HG02588 (cell line): ENCODE measurements around the gene TEX2.

Experiments used
- ATAC-seq: cut with Tn5 transposase; IDR thresholded peaks from one replicate; pipeline ENCODE4 v1.9.1; 2021; ENCODE audit warnings: mild to moderate bottlenecking, moderate library complexity; ENCODE audit not compliant: unreplicated experiment

The TEX2 gene

DNA sequence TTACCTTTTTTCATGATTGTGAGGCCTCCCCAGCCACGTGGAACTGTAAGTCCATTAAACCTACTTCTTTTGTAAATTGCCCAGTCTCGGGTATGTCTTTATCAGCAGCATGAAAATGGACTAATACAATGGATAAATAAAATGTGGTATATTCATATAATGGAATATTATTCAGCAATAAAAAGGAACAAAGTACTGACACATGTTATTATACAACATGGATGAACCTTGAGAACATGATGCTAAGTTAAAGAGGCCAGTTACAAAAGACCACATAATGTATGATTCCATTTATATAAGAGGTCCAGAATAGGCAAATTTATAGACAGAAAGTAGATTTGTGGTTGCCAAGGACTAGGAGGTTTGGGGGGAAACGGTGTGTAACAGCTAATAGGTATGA lies 138.5 kb downstream of the TEX2 start:
- ATAC-seq: no peak

DNA sequence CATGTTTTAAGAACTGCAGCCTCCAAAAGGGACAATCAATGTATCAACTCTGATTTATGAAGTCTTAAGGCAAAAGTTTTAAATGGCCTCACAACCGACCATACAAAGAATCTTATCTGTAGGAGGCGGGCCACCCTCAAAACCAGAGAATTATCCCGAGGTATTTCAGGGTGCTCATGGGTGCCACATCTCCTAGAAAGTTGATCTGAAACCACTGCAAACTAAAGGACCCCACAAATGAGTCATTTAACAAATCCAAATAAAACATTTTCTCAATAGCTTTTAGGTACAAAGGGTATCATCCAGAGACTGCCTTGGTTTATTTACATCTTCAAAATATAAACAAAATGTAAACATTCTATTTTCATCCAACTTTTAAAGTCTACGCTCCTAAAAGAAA lies 139.9 kb downstream of the TEX2 start:
- ATAC-seq: no peak

DNA sequence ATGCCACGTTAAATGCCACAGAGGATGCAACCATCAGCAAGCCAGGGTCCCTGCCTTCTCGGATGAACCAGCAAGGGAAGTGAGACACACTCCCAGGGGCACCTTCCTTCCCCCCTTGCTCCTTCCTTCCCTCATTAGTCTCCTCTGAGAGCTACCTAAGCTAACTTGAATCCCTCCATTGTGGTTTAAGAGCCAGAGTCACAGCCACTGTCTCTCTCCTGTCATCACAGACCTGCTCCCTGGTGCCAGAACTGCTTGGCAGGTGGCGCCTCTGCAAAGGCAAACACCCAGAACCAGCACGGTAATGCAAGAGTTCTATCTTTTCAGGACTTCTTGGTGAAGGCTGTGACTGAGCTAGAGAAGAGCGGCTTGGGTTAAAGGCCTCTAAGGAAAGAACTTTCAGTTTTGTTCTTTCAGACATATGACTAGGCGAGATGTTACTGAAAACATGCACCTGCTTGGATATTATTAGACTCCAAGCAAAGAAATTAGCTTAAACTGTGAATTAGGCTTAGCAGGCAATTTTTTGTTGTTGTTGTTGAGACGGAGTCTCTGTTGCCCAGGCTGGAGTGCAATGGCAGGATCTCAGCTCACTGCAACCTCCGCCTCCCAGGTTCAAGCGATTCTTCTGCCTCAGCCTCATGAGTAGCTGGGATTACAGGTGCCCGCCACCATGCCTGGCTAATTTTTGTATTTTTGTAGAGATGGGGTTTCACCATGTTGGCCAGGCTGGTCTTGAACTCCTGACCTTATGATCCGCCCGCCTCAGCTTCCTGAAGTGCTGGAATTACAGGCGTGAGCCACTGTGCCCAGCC lies 141.9 kb downstream of the TEX2 start:
- peak; percentile 74 for ATAC-seq

DNA sequence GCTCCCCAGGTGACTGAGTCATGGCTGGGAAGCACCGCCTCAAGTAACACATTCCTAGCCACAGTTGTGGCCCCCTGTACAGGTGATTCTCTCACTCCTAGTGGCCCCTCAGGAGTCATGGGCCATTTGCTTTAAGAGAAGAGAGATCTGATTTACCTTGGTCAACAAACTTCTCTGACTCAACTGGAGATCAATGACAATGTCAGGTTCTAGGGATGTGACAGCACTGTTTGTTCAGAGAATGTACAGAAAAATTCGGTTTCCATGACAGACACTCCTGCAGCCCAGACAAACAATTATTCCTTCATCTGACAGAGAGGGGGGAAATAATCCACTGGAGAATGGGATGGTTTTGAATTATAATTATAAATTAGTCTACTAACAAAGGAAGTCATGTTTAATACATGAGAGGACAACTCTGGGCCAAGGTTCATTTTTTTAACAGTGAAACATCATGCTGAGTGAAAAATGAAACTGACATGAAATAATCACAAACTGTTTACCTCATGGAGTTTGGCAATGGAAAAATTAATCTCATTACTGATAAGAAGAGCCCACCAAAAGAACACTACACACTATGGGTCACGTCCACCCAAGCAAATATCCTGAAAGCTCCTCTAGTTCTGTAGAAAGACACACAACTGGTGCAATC lies 142.8 kb downstream of the TEX2 start:
- no peak for ATAC-seq

DNA sequence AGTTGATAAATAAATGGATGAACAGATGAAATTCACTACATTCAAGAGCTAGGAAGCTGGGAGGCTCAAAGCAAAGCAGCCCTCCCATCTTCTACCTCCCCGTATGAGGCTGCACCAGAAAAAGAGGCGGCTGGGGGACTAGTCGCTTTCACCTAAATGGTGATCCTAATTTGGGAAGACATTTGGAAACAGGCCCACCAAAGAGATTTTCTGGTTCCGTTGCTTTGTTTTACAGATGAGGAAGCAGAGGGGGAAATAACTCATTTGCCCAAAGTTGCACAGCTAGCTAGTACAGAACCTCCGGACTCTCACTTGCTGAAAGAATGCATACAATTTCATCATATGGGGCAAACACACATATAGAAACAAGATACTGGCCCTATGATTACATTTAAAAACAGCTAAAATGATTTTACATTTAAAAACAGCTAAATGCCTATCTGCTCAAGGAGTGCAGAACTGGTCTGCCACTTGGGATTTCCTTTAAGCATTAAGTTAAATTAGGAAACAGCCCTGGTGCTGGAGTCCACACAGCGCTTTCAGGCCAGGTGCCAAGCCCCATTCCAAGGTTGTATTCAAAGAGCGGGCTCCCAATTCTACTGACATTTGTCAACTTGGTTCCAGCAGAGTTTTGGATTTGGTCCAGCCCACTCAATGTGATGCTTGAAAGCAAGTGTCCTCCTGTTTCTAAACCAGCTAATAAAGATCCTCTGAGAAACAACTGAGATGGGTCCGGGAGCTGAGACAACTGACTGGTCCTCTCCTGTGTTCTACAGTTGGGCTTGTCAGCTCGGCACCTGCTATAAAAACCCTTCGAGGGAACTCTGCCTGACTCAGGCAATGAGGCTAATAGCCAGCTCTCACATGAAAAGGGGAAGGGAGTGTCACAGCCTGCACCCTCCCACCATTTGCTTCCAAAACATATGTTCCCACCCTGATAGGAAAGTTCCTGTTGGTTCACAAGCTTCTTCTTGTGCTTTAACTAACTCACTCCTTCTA lies 144.8 kb downstream of the TEX2 start:
- no peak for ATAC-seq

DNA sequence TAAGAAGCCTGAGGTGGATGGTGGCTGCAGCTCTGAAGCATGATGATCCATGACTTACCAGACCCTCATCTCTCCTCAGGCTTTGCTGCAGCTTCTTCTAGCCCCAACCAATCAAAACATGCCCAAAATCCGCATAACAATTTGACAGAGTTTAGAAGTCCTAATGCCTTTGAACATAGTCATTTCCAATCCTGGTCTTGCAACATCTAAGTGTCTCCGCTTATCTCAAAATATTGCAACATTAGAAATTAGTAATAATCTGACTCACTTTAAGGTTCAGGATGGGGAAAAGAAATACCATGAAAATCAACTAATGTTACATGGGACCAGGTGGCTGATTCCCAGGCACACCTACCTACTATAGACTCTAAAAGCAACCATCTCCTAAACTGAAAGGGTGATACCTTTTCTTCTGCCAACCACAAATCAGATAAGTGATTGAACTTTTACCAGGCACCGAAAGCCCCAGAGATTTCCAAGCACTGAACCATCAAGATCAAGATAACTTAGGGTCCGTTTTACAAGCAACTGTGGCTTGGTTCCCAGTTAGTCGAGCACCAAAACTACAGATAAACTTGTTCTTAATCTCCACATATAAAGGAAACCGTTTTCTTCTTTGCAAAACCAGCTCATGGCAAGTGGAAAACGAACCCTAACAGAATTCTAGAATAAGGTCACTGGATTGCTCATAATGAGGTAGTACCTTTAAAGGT lies 147.1 kb downstream of the TEX2 start:
- no peak for ATAC-seq

DNA sequence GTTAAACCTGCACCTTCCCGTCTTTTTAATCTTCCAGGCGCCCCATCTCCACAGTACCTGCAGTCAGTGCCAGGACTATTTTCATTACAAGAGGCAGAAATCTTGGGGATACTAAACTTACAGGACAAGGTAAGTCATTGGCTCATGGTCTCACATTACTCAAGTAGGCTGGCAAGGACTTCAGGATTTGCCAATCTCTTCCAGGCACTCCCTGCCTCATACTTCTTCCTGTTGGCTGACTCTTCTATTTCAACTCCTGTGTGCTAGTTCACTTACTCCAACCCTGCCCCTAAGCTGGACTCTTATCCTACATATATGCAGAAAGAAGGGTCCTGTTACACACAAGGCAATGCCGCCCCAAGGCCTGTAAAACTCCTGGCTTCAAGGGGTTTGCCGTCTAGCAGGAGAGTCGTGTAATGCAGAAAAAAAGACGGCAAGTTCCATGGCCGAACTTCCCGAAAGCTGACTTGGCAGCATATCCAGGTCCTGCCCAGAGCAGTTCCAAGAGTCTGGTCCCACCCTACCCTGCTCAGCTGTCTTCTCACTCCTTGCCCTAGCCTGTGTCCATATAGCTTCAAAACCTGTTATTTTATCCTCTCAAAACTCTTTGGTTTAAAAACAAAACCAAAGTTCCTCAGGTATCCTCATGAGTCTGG lies 147.9 kb downstream of the TEX2 start:
- no peak for ATAC-seq

DNA sequence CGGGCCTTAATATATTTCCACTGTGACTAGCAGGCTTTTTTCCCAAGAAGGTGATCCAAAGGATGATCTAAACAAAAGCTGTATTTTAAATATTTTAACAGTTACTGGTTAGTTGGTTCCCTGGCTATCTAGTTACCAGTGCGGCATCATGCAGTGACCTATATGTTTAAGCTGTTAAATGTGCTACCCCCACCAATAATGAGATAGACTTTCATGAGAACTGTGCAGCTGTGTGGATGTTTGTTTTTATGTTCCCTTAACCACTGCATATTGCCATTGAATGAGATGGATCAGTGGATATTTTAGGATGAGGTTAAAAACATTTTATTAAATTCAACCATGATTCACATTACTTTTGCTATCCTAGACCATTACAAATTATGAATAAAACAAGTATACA lies 150.1 kb downstream of the TEX2 start:
- no peak for ATAC-seq

DNA sequence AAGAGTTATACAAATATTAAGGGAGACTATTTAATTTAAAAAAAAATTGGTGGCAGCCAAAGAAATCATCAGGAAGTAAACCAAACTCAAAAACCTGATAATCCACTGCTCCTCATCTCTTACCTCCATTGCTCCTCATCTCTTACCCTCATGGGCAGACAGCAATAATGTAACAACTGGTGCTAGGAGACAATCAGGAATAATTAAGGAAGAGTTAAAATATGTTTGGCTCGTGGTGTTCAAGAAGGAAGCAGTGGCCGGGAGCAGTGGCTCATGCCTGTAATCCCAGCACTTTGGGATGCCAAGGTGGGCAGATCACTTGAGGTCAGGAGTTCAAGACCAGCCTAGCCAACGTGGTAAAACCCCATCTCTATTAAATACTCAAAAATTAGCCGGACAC lies 151.2 kb downstream of the TEX2 start:
- no peak for ATAC-seq

DNA sequence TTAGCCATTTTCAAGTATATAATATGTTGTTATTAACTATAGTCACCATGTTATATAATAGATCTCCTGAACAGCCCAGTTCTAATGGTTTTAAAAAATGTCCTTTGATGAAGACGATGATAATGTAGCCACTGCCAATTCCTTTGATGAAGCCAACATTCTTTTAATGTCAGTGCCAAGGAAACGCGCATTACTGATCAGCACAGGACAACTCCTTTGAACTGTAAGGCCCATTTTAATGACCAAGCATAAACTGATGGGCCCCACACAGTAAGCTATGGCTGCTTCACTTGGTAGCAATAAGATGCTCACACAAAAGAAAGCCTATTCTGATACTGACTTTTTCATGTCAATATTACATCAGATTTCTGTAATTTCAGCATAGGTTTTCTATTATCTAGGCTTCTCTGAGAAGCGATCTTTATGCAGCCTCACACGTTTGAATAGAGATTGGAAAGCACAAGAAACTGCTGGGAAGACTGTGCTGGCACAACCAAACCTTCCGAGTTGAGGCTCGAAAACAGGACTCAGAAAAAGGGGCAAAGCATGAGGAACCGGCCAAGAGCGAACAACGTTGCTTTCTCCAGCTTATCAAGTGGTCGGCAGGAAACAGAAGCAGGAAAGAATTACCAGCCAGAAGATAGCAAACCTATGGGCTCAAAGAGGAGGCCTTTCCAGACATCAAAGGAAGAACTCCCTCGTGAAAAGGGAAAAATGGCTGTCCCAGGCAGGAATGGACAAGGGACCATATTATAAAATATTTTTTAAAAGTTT lies 152.5 kb downstream of the TEX2 start:
- ATAC-seq: no peak

DNA sequence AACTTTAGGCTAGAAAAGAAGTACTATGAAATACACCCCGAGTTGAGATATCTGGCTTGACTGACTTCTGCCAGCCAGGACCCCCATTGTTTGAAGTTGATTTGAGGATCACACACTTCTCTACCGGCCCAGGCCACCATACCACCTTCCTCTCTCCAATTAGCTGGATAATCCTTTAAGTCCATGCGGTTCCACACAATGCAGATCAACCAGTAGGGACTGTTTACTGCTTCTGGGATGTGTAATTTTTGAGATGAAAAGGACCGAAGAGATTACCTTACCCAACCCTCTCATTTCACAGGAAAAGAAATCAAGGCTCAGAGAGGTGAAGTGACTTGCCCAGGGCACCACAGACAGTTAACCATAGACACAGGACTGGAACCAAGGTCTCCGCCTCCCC lies 153.7 kb downstream of the TEX2 start:
- ATAC-seq: no peak

DNA sequence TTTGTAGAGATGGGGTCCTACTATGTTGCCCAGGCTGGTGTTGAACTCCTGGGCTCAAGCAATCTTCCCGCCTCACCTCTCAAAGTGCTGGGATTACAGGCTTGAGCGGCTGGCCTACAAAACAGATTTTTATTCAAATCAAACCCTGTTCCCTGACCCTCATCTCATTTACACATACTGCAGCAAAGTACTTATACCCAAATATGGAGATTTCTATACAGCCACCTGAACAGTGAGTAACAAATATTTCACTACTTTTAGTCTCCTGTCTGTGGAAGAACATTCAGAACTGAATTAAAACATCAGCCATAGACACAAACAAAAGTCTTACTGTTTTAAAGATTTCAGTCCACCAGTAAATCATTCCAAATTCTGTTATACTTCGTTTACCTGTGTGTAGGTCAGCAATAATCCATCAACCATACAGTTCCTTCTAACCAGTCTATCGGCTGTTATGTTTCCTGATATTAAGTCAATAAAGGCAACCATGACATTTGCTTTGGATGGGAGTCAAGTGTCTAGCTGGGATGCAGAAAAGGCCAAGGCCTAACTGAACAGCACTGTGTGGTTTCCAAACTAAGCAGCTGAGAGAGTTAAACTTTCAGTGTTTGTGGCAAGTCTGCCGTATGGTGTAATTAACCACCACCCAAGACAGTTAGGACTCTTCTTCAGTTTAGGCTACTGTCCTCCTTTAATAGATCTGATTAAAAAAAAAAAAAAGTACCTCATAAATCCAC lies 155.4 kb downstream of the TEX2 start:
- ATAC-seq: no peak

DNA sequence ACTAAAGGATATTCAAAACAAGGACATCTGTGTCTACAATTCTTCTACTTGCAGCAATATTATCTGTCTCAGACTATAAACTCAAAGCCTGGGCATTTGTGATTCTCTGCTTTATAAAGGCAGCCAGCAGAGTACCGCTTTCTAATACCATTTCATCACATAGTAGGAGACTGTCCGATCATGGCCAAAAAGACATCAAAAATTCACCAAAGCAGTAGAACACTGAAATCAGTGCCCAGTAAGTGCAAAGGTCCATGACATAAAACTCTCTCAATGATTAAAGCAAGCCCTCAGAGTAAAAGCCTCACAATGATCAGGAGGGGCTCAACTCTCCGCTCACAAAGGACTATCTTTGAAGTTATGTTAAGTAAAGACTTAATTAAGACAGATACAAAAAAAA lies 156.1 kb downstream of the TEX2 start:
- no peak for ATAC-seq

DNA sequence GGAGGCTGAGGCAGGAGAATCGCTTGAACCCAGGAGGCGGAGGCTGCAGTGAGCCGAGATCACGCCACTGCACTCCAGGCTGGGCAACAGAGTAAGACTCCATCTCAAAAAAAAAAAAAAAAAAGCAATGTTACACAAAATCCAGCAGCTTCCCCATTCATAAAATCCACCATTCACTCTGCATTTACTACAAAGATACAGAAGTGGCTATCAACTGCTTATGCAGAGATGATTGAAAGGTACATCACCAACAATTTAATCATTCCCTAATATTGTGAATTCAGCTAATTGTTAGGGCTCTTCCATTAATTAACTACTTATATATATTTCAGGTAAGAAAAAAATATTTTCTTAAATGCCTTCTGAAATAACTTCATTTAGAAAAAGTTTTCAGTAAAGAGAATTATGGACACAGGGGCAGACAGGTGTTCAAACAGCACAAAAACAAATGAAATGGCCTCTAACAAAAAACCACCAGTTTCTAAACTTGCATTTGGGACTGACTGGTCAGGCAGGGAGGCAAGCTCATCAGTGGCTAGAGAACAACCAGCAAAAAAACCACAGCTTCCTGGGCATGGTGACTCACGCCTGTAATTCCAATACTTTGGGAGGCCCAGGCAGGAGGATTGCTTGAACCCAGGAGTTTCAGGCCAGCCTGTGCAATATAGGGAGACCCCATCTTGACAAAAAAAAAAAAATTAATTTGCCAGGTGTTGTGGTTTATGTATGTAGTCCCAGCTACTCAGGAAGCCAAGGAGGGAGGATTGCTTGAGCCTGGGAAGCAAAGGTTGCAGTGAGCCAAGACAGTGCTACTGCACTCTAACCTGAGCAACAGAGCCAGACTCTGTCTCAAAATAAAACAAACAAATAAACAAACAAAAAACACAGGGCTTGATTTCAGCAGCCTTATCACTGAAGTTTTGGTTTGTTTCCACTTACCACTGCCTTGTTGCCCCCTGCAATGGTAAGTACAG lies 159.4 kb downstream of the TEX2 start:
- no peak for ATAC-seq

DNA sequence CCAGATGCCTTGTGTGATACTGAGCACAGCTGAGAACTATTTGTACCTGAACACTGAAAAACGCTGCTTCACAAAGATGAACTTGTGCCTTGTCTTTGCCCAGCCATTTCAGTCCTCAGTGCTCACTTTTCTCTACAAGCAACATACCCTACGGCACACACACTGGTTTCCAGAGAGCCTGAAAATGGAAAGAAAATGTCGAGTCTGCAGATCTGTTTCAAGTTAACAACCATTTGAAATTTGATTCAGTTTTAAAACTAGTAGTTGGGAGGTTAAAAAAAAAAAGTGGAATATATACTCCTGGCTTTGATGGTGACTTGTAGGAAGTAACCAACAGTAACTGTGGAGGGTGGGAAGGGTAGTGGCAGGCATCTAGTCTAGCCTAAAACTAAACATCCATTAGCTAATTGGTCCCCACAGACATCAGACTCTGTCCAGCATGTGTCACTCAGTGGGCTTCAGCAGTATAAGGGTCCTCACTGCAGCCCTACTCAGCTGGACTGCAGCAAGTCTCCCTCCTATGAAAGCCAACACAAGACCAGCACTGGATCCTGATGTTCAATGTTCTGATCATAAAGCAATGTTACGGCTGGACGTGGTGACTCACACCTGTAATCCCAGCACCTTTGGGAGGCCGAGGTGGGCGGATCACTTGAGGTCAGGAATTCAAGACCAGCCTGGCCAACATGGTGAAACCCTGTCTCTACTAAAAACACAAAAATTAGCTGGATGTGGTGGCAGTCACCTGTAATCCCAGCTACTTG lies 160.3 kb downstream of the TEX2 start:
- no peak for ATAC-seq

DNA sequence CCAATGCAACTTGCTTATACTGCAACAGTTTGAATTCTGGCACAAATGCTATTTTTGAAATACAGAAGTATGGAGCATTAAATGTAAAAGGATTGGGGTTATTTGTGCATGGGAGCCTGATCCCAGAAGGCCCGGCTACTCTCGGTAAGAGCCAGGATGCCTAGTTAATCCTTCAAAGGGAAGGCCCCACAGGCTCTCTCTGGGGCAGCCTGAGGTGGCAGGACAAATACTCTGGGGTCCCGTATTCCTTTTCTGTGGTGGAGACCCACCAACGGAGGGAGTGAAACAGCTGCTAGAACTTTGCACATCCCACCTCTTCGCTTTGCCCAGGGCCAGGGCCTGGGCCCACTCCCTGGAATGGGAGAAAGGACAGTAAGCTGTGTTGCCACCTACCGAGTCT lies 163.5 kb downstream of the TEX2 start:
- ATAC-seq: no peak
